OCI-LY7 (cell line): Measurements from ENCODE around the gene DENND2A.

Source experiments
- CTCF ChIP-seq: fragments of 200-600 bp; sonication (generic); conservative IDR thresholded peaks from 2 replicates; pipeline ENCODE4 v1.5.1; 2014; ENCODE audit warnings: mild to moderate bottlenecking, antibody characterized with exemption, low read length, moderate library complexity, mixed read lengths
- EZH2phosphoT487 ChIP-seq: fragments of 200-600 bp; sonication (generic); IDR thresholded peaks from 2 replicates; pipeline ENCODE4 v1.6.1; 2018; ENCODE audit warnings: low read depth, borderline replicate concordance, mild to moderate bottlenecking, mixed run types, antibody characterized with exemption, low read length, moderate library complexity, mixed read lengths

GRCh38 chr7:140639366-140640053, 1.1 kb downstream of the DENND2A start:
- TF ChIP-seq EZH2phosphoT487: no peak
- no peak for TF ChIP-seq CTCF
